Vagina (tissue), 2 donors: ENCODE measurements around the gene PITRM1. TPM values are rescaled to one million over a fixed set of nuclear protein-coding genes. Genes with fewer than 3 reads are reported as not detected.

Experiments
- DNase-seq, 2 donors: peaks; one replicate each; pipeline ENCODE4 v3.0.0-alpha.2; 2017; ENCODE audit errors: extremely low spot score in 2 of 2
- H3K27ac ChIP-seq: fragments of 200-600 bp; sonication (generic); one replicate; pipeline ENCODE4 v1.5.1; 2019
- H3K27me3 ChIP-seq: fragments of 200-600 bp; sonication (generic); one replicate; pipeline ENCODE4 v1.5.1; 2019
- H3K36me3 ChIP-seq, 2 donors: fragments of 200-600 bp; sonication (generic); one replicate each; pipeline ENCODE4 v1.5.1; 2017 to 2019
- H3K4me1 ChIP-seq: fragments of 200-600 bp; sonication (generic); one replicate; pipeline ENCODE4 v1.5.1; 2019
- H3K4me3 ChIP-seq, 2 donors: fragments of 200-600 bp; sonication (generic); 1 replicate in 1 of 2; 2 replicates in 1 of 2; pipeline ENCODE4 v1.5.1; 2016 to 2019
- H3K9me3 ChIP-seq: fragments of 200-600 bp; sonication (generic); one replicate; pipeline ENCODE4 v1.5.1; 2019
- POLR2A ChIP-seq, 2 donors: fragments of 450-650 bp; IDR thresholded peaks; one replicate each; pipeline ENCODE4 v1.6.1; 2017; ENCODE audit warnings: antibody characterized with exemption in 2 of 2, mild to moderate bottlenecking in 2 of 2, moderate library complexity in 2 of 2
- POLR2AphosphoS5 ChIP-seq, 2 donors: sonication (generic); formaldehyde crosslinking; IDR thresholded peaks; one replicate each; pipeline ENCODE4 v1.9.0; 2017; ENCODE audit warnings: antibody characterized with exemption in 2 of 2, mild to moderate bottlenecking in 2 of 2, low read depth in 1 of 2; ENCODE audit not compliant: insufficient read depth in 1 of 2
- intact Hi-C: fragments of 100-400 bp; cut with DNase I; formaldehyde crosslinking; loops from one replicate; pipeline ENCODE4 v1.15.1; 2023
- total RNA-seq: library from RNA; depleted of rRNA; stranded (reverse); fragments of >200 nt; gene quantifications from one replicate; pipeline ENCODE4 v1.2.3, GENCODE V29; 2016
- TF ChIP-seq, protein P1 (sequence below), 3 experiments: fragments of 450-650 bp in 2 of 3; fragments of 200-600 bp in 1 of 3; sonication (generic) in 1 of 3; IDR thresholded peaks; one replicate each; pipeline ENCODE4 v1.5.1; 2017 to 2019; ENCODE audit warnings: antibody characterized with exemption in 3 of 3, mild to moderate bottlenecking in 2 of 3, moderate library complexity in 2 of 3

The PITRM1 gene
- total RNA-seq, 1 donor from 2014 or later: 58.9 TPM

DNA sequence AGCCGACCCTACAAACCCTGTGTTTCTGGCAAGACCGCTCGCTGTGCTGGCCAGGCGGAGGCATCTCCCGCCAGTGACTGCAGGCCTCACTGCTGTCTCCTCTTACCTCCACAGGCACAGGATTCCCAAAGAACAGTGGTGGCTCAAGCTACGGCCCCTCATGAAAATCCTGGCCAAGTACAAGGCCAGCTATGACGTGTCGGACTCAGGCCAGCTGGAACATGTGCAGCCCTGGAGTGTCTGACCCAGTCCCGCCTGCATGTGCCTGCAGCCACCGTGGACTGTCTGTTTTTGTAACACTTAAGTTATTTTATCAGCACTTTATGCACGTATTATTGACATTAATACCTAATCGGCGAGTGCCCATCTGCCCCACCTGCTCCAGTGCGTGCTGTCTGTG, 36.2 kb downstream of the PITRM1 start:
- Histone ChIP-seq H3K27me3 (no peaks in the 10 kb centered on the region), H3K27ac (peak overlapping the region; percentile 59), H3K4me3 (no peak overlapping the region), H3K9me3 (no peaks in the 10 kb centered on the region), H3K4me1 (no peaks in the 10 kb centered on the region), H3K36me3 (peaks cover 0 to 87% of the 10 kb centered on the region in 2 donors)
- intact Hi-C loops: no loop called here
- DNase-seq: no peak
- TF ChIP-seq POLR2A (IDR thresholded peaks at IDR 0.05): no peak
- TF ChIP-seq POLR2AphosphoS5 (IDR thresholded peaks at IDR 0.05; ENCODE audit: insufficient read depth in 1 of 2, low read depth in 1 of 2): peak in 1 of 2 donors; percentile 47

GRCh38 chr10:3135006-3135405, 37.6 kb downstream of the PITRM1 start:
- H3K4me1 ChIP-seq: no peaks in the 10 kb centered on the region
- H3K4me3 ChIP-seq: no peak overlapping the region
- H3K27me3 ChIP-seq: no peaks in the 10 kb centered on the region
- no peak for TF ChIP-seq POLR2AphosphoS5 (IDR thresholded peaks at IDR 0.05; ENCODE audit: insufficient read depth in 1 of 2, low read depth in 1 of 2)
- intact Hi-C loops: no loop called here
- DNase-seq: no peak
- no peak overlapping the region for H3K27ac ChIP-seq
- H3K9me3 ChIP-seq: no peaks in the 10 kb centered on the region
- peaks cover 0 to 79% of the 10 kb centered on the region in 2 donors for H3K36me3 ChIP-seq

GRCh38 chr10:3133948-3134347, 38.6 kb downstream of the PITRM1 start:
- Histone ChIP-seq H3K36me3 (peaks cover 0 to 73% of the 10 kb centered on the region in 2 donors), H3K9me3 (no peaks in the 10 kb centered on the region), H3K4me3 (no peak overlapping the region), H3K27ac (no peak overlapping the region), H3K4me1 (no peaks in the 10 kb centered on the region), H3K27me3 (no peaks in the 10 kb centered on the region)
- TF ChIP-seq POLR2AphosphoS5 (IDR thresholded peaks at IDR 0.05; ENCODE audit: insufficient read depth in 1 of 2, low read depth in 1 of 2) (no peak), POLR2A (IDR thresholded peaks at IDR 0.05) (no peak)
- TF ChIP-seq, protein P1, sequence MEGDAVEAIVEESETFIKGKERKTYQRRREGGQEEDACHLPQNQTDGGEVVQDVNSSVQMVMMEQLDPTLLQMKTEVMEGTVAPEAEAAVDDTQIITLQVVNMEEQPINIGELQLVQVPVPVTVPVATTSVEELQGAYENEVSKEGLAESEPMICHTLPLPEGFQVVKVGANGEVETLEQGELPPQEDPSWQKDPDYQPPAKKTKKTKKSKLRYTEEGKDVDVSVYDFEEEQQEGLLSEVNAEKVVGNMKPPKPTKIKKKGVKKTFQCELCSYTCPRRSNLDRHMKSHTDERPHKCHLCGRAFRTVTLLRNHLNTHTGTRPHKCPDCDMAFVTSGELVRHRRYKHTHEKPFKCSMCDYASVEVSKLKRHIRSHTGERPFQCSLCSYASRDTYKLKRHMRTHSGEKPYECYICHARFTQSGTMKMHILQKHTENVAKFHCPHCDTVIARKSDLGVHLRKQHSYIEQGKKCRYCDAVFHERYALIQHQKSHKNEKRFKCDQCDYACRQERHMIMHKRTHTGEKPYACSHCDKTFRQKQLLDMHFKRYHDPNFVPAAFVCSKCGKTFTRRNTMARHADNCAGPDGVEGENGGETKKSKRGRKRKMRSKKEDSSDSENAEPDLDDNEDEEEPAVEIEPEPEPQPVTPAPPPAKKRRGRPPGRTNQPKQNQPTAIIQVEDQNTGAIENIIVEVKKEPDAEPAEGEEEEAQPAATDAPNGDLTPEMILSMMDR (IDR thresholded peaks at IDR 0.05): no peak
- intact Hi-C loops: no loop called here
- no peak for DNase-seq

GRCh38 chr10:3132036-3133025, 40.3 kb downstream of the PITRM1 start:
- no peak for TF ChIP-seq POLR2A (IDR thresholded peaks at IDR 0.05)
- Histone ChIP-seq H3K9me3 (no peaks in the 10 kb centered on the region), H3K4me3 (no peak overlapping the region), H3K27me3 (no peaks in the 10 kb centered on the region), H3K36me3 (peaks cover 0 to 57% of the 10 kb centered on the region in 2 donors), H3K4me1 (peaks cover 2% of the 10 kb centered on the region), H3K27ac (no peak overlapping the region)
- intact Hi-C loops: no loop called here
- DNase-seq: no peak

DNA sequence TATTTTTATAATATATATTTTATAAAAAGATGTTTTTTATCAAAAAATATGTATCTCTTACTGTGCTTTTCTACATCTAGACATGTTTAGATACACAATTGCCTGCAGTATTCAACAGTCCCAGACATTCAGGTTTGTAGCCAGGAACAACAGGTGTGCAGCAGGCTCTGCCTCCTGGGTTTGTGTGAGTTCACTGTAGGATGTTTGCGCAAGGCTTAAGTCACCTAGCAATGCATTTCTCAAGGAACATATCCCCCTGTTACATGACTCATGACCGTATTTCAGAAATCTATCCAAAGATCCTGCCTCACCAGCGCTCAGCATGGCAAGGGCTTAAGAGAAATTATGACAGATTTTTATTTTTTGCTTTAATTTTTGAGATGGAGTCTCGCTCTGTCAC, 41.5 kb downstream of the PITRM1 start:
- Histone ChIP-seq H3K27me3 (no peaks in the 10 kb centered on the region), H3K4me3 (no peak overlapping the region), H3K9me3 (no peaks in the 10 kb centered on the region), H3K36me3 (peaks cover 0 to 45% of the 10 kb centered on the region in 2 donors), H3K4me1 (peaks cover 14% of the 10 kb centered on the region), H3K27ac (no peak overlapping the region)
- TF ChIP-seq, protein P1 (IDR thresholded peaks at IDR 0.05): no peak
- TF ChIP-seq POLR2A (IDR thresholded peaks at IDR 0.05) (no peak), POLR2AphosphoS5 (IDR thresholded peaks at IDR 0.05; ENCODE audit: insufficient read depth in 1 of 2, low read depth in 1 of 2) (peak in 1 of 2 donors; percentile 63)
- DNase-seq: no peak
- intact Hi-C loops: no loop called here

- intact Hi-C loops: no loop called here
- TF ChIP-seq, protein P1 (IDR thresholded peaks at IDR 0.05): no peak
- TF ChIP-seq POLR2A (IDR thresholded peaks at IDR 0.05): no peak
- no peak for TF ChIP-seq POLR2AphosphoS5 (IDR thresholded peaks at IDR 0.05; ENCODE audit: insufficient read depth in 1 of 2, low read depth in 1 of 2)
- H3K27me3 ChIP-seq: no peaks in the 10 kb centered on the region
- peaks cover 0 to 33% of the 10 kb centered on the region in 2 donors for H3K36me3 ChIP-seq
- no peak overlapping the region for H3K4me3 ChIP-seq
- H3K4me1 ChIP-seq: peaks cover 19% of the 10 kb centered on the region
- DNase-seq: no peak
- H3K27ac ChIP-seq: no peak overlapping the region
- H3K9me3 ChIP-seq: no peaks in the 10 kb centered on the region
Observed at GRCh38 chr10:3129581-3130340, 42.8 kb downstream of the PITRM1 start.
